LHCN-M2 (cell line): ENCODE measurements around the gene MRGPRF. TPM values are rescaled to one million over a fixed set of nuclear protein-coding genes. Genes with fewer than 3 reads are reported as not detected.
"Not testable (repeated sequence)": the region's sequence is repeated elsewhere in the genome, so short reads cannot be mapped to it uniquely, and the experiment has no call there.

ENCODE experiments used
- DNase-seq: peaks from one replicate; pipeline ENCODE4 v3.0.0-alpha.2; 2012; ENCODE audit warnings: low read depth
- total RNA-seq: library from RNA; depleted of rRNA; stranded (reverse); fragments of >200 nt; gene quantifications from 2 replicates; pipeline ENCODE4 v1.2.3, GENCODE V29; 2014

The MRGPRF gene
- total RNA-seq, 1 experiment from 2014 or later: 0.63 TPM

DNA sequence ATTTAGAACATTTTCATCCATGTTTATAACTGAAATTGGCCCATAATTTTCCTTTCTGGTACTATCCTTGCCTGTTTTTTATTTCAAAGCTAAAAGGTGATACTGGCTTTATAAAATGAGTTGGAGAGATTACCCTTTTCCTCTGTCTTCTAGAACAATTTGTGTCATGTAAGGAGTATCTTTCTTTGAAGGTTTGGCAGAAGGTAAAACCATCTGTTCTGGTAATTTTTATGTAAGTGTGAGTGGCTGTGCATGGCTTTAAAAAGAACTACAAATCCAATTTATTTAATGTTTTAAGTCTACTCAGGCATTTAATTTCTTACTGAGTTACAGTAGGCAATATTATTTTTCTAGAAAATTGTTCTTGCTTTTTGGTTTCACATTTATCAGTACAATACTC is 24.6 kb downstream of the MRGPRF start:
- no peak for DNase-seq

DNA sequence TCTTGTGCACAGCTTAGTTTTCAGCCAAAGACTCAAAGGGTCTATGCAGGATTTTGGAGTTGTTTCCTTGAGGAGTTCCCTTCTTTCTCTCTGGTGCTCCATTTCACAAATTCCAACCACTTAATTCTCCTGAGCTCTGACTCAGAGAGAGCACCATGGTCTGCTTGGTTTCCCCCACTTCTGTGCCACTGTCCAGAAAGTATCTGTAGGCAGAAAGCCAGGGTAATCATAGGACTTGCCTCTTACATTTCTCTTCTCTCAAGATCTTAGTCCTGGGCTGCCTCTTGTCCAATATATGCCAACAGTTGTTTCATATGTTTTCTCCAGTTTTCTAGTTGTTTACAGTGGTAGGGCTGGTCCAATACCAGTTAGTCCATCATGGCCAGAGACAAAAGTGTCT is 25.8 kb downstream of the MRGPRF start:
- DNase-seq: no peak

DNA sequence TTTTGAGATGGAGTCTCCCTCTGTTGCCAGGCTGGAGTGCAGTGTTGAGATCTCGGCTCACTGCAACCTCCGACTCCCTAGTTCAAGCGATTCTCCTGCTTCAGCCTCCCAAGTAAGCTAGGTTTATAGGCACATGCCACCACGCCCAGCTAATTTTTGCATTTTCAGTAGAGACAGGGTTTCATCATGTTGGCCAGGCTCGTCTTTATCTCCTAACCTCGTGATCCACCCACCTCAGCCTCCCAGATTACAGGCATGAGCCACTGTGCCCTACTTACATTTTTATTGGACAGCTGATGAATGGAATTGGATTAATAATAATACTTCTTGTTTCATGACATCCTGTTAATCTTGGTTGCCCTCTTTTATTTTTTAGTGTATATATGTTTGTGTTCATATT is 29.2 kb downstream of the MRGPRF start:
- DNase-seq: no peak

DNA sequence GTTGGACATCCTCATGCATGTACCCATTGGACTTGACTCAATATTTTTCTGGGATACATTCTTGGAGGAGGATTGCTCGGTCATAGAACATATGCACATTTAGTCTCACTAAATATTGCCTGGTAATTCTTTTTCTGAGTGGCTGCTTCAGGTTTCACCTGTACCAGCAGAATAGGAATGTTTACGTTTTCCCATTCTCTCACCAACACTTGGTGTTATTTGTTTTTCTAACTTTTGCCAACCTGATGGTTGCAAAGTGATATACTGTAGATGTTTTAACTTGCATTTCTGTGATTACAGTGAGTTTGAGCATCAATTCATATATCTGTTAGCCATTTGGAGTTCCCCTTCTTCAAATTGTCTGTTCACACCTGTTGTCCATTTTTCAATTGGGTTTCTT is 30.9 kb downstream of the MRGPRF start:
- DNase-seq: no peak

DNA sequence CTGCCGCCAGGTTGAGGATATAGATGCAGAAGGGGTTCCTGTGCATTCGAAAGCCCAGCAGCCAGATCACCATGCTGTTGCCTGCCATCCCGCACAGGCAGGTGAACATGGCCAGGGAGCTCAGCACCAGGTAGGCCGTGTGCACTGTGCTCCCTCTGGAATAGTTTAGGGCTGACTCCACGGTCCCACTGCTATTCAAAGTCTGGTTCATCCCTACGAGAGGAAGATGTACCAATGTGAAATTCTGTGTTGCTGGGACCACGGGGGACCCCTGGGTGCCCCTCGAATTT is 32.3 kb downstream of the MRGPRF start, which contains the start of gene MRGPRD:
TSS of gene MRGPRD (minus strand) at position 211 of the 290 bp plus-strand sequence. CDS start at position 211, 0 bp downstream.
- no peak for DNase-seq

DNA sequence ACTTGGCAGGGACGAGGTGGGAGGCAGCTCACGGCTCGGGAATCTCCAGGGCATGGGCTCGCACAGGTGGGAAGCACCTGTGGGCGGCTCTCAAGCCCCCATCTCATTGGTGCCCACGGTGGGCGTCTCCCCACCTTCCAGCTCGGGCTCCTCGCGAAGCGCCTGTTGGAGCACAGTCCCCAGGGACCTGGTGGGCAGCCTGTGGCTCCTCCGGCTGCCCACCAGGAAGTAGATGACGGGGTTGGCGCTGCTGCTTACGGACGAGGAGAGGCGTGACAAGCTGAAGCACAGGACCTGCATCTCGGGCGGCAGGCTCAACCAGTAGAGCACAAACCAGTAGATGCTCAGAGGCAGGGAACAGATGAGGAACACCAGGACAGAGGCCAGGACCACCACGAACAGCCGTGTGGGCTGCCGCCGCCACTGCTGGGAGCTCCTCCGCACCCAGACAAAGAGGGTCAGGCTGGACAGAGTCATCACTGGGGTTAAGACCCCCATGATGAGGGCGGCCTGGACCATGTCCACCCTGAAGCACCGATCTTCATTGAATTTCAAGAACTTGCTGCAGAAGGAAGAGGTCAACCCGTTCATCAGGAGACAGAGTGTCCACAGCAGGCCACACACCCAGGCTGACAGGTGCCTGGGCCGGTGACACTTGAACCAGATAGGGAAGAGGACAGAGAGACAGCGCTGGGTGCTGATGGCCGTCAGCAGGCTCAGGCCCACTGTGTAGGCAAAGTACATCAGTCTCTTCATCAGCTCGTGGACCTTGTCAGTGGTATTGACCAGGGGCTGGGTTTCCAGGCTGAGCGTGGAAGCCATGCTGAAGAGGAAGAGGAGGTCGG is 32.9 kb downstream of the MRGPRF start:
- DNase-seq: no peak

DNA sequence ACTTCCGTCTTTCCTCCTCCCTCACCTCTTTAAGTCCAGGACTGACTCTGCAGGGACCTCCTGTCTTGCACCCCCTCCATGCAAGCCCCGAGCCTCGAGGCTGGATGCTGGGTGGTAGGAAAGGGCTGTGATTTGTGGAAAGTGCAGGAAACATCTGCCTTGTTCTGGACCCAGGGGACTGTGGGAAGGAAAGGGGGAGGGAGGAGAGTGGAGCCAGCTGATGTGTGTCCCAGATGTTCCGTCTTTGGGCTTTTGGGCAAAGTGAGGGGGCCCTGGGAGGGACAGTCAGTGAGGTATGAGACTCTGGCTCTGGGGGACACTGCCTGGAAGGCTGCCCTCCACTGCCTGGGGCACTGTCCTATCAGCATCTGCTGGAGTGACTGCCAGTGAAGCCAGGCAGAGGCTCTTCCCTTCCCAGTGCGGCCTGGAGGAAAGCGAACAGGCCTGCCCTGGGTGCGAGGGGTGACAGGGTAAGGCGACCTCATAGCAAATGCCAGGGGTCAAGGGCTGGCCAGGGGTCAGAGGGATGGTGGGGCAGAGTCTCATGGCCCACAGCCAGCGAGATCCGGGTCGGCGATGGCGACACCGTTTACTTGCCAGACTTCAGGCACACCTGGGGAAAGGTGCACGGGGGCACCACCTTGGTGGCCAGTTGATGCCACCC is 34.0 kb downstream of the MRGPRF start:
- DNase-seq: no peak

DNA sequence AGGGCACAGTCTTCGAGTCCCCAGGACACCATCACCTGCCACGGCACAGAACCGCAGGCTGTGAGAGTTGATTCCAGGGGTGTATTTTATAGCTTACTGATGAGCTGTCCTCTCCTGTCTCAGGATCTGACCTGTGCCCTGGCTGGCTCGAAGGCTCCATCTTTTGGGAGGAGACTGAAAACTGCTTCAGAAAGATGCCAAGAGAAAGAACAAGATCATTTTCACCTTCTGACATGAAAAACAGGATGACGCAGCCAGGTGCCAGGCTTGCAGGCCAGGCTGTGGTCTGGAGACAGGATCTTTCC is 34.5 kb downstream of the MRGPRF start:
- no peak for DNase-seq

DNA sequence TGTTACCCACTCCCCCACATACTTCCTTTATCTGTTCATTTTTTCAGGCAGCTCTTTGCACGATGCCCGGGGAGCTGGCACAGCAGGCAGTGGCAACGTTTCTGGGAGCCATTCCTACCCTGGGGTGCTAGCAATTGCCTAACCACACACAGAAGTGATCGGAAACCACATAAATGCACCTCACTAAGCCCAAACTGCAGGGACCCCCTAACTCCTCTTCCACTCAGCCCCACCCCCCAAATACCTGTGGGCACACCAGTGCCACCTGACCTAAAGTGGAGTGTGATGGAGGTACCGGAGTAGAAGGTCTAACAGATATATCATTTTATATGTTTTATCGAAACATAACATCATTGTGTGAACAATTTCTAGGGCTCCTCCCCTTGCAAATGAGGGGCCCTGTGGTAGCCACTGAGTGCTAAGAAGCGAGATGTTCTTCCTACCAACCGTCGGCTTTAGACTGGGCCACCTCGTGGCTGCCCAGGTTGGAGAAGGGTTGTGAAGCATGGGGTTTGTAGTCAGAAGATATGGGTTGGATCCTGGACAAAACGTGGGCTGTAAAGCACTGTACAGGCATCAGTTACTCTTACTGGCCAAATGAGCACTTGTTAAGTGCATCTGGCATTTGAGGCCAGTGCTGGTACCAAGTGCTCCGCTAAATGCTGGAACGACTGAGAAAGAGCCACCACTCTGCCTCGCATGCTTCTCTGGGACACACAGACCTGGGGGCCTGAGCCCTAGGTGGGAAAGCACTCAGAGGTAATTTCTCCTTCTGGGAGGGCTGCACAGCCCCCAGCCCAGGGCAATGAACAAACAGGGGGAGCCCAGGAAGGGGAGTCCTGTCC is 35.0 kb downstream of the MRGPRF start:
- no peak for DNase-seq

DNA sequence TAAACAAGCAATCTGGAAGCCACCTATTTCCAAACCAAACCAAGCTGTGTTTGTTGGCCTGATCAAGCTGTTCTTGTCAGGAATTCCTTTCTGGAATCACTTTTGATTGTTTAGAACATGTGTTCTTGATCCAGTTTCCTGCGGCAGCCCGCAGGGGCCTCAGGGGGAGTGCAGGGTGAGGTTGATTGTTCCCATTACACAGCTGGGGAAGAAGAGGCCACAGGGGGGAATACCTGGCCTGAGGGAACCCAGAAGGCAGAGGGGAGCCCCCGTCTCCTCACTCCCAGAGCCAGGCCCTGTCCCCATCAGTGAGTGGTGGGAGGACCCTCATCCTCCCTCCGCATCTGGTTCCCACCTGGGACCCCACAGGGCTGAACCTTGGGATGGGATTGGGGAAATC is 36.5 kb downstream of the MRGPRF start:
- DNase-seq: no peak

DNA sequence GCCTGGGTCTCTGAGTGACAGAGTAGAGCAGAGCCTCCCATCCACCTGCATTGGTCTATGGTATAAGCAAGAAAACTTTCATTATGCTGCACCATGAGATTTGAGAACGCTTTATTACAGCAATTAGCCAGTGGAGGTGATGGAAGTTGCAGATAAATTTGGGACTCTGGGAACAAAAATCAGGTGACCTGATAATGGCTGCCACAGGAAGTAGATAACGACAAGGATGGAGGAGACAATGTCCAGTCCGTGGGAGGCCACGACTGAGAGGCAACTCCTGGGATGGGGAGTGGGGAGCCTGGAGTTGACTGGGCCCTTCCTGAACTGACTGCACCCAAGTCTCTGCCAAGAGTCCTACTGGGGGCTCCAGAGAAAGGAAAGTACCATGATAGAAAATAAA is 37.0 kb downstream of the MRGPRF start:
- DNase-seq: no peak

DNA sequence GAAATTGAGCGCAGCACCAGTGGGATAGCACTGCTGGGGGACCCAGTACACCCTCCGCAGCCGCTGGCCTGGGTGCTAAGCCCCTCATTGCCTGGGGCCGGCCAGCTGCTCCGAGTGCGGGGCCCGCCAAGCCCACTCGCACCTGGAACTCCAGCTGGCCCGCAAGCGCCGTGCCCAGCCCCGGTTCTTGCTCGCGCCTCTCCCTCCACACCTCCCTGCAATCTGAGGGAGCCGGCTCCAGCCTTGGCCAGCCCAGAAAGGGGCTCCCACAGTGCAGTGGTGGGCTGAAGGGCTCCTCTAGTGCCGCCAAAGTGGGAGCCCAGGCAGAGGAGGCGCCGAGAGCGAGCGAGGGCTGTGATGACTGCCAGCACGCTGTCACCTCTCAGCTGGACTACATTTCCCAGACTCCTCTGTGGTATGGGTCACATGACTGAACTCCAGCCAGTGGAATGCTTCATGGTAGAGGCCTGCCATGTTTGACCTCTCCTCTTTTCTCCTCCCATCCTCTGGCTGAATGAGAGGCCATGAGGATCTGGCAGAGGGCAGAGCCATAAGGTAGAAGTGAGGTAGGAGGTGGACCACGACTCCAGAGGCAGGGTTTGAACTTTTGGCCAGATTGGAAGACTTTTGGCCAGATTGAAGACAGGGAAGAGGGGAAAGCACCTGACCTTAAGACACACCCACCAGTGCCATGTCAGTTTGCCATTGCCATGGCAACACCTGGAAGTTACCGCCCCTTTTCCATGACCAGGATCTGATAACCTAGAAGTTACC is 38.4 kb downstream of the MRGPRF start:
- DNase-seq: no peak

DNA sequence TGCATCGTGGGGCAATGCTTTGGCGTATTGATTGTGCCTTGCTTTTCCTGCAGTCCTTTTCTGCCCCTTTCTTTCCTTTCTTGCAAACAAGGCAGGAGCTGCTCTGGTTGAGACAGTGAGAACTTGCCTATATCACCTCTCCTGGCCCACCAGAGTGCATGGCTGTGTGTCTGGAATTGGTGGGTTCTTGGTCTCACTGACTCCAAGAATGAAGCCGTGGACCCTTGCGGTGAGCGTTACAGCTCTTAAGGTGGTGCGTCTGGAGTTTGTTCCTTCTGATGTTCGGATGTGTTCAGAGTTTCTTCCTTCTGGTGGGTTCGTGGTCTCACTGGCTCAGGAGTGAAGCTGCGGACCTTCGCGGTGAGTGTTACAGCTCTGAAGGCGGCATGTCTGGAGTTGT is 39.3 kb downstream of the MRGPRF start:
- DNase-seq: not testable (repeated sequence)

DNA sequence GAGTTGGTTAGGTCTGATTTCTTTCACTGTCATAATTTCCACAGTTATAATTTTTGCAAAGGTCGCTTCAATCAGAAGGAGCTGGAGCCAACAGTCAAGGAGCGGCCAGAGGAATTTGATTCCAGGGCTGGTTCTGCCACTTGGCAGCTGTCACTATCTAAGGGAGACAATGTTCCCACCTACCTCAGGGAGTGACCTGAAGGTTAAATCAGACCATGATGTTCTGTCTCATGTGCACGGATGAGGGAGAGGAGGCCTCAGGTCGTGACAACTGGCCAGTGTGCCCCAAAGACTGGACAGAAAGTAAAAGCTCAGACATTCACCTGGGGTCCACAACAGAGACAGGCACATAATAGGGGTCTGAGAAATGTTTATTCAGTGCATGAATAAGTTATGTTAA is 39.8 kb downstream of the MRGPRF start:
- no peak for DNase-seq

DNA sequence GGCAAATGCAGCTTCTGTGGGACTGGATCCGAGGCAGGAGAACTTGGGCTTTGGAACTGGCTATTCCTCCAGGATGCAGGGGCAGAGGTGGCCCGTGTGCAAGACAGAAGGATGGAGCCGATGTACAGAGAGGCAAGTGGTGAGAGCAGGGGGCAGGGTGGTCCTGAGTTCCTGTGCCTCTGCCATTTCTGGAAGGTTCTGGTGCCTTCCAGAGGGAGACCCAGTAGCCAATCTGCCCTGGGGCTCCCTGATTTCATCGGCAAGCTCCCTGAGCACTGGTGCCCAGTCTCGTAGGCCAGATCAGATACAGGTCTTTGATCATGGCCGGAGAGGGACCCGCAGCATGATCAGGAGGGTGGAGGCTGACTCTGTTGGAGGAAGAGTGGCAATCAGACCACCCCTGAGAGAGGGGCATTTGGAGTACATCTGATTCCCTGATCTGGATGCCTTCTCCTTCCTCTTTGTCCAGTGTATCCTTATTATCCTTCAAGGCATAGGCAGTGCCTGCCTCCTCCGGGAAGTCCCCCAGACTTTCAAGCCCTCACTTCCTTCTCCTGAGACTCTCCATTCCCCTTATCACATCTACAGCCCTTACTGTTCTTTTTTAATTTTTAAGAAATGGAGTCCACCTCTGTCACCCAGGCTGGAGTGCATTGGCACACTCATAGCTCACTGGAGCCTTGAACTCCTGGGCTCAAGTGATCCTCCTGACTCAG is 42.0 kb downstream of the MRGPRF start:
- no peak for DNase-seq

DNA sequence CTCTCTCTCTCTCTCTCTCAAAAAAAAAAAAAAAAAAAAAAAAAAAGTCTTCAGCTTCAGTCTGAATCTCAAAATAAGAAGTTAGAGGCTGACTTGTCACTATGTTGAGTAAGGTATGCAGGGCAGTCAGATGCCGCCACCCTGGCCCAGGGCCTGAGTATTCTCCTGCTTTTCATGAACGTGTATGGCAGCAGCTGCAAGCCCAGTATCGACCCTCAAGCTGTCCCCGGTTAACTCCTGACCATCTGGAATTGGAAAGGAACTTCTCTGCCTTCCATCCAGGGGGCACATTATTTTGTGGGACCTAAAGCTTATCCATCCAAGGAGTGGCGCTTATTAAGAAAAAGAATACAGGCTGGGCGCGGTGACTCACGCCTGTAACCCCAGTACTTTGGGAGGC is 43.7 kb downstream of the MRGPRF start:
- no peak for DNase-seq

DNA sequence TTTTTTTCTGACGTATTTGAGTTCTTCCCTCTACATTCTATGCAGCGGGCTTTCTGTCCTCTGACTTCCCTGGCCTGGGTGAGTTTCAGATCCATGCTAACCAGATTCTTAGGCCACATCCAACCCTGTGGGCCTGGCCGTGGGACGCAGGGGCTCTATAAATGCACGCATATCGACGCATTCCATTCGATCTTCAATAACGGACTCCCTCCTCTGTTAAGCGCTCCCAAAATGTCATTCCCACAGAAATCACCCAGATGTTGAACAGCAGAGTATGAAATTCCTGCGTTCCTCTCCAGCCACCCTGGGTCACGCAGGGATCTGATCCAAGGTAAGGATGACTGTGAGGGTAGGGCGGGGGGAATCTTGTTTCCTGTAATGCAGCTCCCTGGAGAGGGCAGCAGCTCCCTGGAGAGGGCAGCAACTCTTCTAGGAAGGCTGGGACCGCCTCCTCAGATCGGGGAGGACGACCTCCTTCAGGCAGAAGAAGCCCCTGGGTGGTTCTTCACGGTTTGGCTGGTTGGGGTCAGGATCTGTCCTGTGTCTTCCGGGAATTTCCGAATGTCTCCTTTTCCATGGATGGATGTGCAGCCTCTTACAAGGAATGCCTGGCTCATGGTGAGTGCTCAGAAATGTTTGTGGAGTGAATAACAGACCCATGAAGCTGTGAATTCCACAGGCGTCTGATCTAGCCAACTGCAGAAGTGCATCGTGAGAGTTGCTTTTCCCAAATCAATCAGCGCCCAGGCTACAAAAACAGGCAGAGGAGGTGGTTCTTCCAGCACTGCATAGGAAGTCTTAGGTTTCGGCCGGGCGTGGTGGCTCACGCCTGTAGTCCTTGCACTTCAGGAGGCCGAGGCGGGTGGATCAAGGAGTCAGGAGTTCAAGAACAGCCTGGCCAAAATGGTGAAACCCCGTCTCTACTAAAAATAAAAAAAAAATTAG is 44.5 kb downstream of the MRGPRF start:
- DNase-seq: no peak

DNA sequence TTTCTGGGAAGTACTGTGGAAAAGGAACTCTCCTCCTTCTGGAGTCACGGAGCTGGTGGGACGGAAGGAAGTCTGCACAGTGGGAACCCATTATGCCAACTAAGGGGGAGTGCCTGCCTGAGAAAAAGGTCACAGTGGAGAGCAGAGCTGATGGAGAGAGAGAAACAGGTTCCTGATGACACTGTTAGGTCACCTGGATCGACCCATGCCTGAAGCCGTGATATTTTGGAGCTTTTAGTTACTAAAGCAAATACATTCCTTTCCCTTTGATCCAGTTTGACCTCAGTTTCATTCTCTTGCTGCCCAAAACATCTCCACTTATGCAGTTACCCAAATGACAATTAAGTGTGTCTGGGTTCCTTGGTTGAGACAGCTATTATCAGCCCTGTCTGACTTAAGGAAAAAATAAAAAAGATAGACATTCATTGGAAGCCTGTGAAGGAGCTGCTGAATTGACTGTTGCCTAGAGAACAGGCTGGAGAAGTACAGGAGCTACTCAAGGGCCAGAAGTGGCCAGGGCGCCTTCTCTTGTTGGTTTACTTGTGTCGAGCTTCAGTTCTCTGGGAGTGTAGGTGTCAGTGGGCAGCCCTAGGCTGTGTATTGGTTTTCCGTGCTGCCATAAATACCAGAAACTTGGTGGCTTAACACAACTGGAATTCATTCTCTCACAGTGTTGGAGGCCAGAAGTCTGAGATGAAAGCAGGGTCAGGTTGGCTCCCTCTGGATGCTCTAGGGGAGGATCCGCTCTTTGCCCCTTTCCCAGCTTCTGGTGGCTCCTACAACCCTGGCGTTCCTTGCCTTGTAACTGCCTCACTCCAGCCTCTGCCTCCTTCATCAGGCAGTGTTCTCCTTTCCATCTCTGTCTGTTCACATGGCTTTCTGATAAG is 45.9 kb downstream of the MRGPRF start:
- no peak for DNase-seq
